GM18867 (cell line): ENCODE data around the gene MTR.
A peak's percentile ranks its signal among the peaks of the same experiment; 100 is the strongest.

ENCODE experiments used
- ATAC-seq: cut with Tn5 transposase; IDR thresholded peaks from one replicate; pipeline ENCODE4 v1.9.1; 2021; ENCODE audit warnings: mild to moderate bottlenecking, moderate library complexity; ENCODE audit not compliant: unreplicated experiment

MTR gene

GRCh38 chr1:236861560-236862218 lies 66.6 kb downstream of the MTR start:
- ATAC-seq: no peak

GRCh38 chr1:236862219-236862591 lies 67.1 kb downstream of the MTR start:
- ATAC-seq: no peak

GRCh38 chr1:236862615-236863211 lies 67.6 kb downstream of the MTR start:
- ATAC-seq: no peak

DNA sequence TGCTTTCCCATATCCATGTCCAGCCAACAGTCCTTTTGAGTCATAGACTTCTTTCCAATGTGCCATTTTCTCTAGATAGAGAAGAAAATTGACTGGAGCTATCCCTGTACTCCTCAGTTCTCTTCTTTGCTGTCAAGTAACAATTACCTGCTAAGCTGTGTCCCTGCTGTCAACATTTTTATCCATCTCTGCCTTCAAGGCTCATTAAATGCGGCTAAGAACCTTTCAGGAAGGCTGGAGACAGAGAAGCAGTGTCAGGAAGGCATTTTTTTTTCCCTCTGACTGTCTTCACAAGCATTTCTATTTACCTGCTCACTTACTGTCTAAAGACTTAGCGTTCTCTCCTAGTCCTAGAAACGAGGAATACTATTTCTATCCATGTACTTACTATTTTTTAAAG lies 69.1 kb downstream of the MTR start:
- no peak for ATAC-seq

DNA sequence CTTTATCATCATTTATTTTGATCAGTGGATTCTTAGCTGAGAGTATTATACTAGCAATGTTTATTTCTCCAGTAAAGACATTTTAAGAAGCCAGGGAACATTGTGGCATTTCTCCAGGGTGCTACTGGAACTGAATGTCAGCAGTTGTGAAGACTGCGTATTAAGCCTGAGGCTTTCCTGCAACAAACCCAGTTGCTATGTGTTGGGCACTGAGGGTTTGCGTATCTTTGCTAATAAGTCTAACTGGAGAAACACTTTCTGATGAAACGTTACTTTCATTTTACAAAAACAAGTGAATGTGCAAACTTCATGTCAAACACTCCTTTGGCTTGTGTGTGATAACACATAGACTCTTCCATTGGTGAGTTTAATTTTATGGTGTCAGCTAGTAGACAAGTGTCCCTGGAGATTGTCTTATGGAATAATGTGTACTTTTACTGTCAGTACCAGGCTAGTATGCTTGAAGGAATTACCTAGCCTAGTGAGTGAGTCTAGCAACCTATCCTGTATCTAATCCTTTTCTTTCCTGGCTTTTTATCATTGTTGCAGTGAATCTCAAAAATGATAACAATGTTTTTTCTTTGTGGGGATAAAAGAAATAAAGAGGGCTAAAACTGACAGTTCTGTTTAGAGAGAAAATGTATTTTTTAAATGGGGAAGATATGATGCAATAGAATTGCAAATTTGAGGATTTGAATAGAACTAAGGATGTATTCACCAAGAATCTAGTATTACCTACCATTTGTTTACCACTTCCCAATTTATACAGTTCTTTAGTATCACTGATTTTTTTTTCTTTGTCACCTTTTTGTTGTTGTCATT lies 70.1 kb downstream of the MTR start:
- ATAC-seq: no peak

- no peak for ATAC-seq
These were observed 70.7 kb downstream of the MTR start for GRCh38 chr1:236865818-236866155.

- ATAC-seq: peak; percentile 74
These were observed 73.8 kb downstream of the MTR start for GRCh38 chr1:236868625-236869467.

- no peak for ATAC-seq
These were observed 74.8 kb downstream of the MTR start for GRCh38 chr1:236869911-236870310.

GRCh38 chr1:236870721-236871120 lies 75.6 kb downstream of the MTR start:
- peak; percentile 80 for ATAC-seq

DNA sequence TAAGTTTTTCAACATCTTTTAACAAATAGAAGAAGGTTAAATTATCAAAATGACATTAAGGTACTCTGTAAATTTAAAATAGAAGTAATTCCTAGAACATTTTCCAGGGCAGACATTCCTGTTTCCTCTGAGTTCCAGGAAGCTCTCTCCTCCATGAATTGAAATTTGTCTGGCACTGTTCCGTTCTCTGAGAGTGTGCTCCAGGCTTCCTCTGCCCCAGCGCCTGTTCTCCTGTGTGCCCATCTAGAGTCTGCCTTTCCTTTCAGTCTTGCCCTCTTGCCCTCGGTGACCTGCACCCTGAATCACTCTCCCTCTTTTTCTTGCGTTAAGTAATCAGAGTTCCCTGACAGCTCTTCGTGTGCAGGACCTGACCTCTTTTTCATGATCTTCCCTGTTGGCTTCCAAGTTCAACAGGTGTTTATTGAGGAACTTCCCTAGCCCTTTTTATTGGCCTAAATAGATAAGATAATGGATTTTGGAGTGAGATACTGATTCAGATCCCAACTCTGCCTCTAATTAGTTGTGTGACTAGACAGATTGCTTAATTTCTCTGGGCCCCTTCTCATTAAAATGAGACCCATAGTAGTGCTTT lies 77.1 kb downstream of the MTR start:
- no peak for ATAC-seq

- no peak for ATAC-seq
These were observed 80.9 kb downstream of the MTR start for GRCh38 chr1:236875975-236876374.

DNA sequence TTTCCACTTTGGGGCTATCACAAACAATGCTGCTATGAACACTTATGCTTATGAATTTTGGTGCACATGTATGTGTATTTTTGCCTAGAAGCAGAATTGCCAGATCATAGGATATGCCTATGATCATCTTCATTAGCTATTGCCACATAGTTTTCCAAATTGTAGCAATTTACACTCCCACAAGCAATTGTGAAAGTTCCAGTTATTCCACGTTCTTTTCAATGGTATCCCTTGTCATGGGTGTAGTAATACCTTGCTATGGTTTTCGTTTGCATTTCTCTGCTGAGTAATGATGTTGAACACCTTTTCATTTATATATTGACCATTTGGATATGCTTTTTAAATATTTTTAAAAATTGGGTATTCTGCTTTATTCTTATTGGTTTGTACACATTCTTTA lies 82.6 kb downstream of the MTR start:
- ATAC-seq: no peak

- ATAC-seq: no peak
These were observed 85.1 kb downstream of the MTR start for GRCh38 chr1:236880209-236880608.

DNA sequence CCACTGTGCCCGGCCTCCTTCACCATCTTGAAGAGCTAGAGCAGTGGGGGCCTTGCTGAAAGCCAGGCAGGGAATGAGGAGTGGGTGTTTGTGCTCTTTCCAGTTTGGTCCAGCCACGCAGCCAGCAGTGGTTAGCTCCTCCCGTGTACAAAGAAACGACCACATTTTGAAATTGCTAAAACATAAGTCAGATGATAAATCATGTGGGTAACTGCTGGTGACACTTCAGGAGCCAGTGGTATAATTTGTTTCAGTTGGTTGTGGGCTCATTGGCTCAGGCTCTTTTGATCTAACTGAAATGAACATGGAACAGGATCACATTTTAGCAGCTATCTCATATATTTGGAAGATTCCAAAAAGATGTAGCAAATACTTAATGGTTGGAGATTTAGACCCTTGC lies 87.6 kb downstream of the MTR start:
- no peak for ATAC-seq

GRCh38 chr1:236886199-236886598 lies 91.1 kb downstream of the MTR start:
- ATAC-seq: no peak

DNA sequence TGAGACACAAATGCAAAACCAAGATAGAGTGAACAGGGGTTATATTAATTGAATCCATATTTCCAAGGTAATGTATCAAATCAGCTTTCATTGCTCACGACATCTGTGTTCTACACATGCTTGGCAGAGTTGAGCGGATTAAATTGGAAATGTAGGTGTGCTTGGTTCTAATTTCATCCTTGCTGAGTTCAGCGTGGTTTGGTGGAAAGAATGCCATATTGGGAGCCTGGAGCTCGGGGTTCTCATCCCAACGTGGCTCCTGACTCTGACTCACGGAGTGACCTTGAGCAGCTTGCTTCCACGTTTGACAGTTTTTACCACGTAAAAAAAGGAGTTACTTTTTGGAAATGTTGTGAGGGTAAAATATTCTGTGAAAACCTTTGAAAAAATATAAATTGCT lies 92.0 kb downstream of the MTR start:
- no peak for ATAC-seq

DNA sequence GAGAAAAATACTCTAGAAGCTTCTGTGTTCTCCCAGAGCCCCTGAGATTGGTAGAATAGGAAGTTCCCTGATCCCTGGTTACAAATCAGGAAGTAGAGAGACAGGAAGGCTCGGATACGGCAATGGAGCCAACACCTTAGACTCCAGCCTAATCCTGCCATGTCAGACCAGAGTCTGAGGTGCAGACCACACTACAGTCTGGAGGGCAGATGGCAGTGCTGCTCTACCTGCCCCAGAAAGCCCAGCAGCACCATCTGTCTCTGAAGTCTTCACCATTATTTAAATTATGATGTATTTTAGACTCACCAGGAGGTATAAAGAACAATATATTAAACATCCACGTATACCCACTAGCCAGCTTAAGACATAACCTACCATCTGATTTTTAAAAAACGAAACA lies 93.0 kb downstream of the MTR start:
- no peak for ATAC-seq

GRCh38 chr1:236888903-236889302 lies 93.8 kb downstream of the MTR start:
- ATAC-seq: no peak

GRCh38 chr1:236890152-236891056 lies 95.3 kb downstream of the MTR start:
- ATAC-seq: no peak
